T-helper 17 cell (primary cell): ENCODE measurements around the gene PPP3CA. TPM values are rescaled to one million over a fixed set of nuclear protein-coding genes. Genes with fewer than 3 reads are reported as not detected.

ENCODE experiments used
- ATAC-seq: fragments of 150-1000 bp; cut with Tn5 transposase; 2 replicates; pipeline ENCODE4 v1.10.0; 2021; ENCODE audit warnings: mild to moderate bottlenecking, moderate library complexity
- DNase-seq, 3 donors: peaks; one replicate each; pipeline versions ENCODE4 v3.0.0 to v3.0.0-alpha.2; 2020 to 2021
- H3K9me3 ChIP-seq: one replicate; pipeline ENCODE4 v1.7.0; 2013; ENCODE audit warnings: low read length, mild to moderate bottlenecking; ENCODE audit not compliant: control insufficient read depth, poor library complexity, severe bottlenecking
- H3K27ac Mint-ChIP-seq: one replicate; pipeline ENCODE4 v1.8.0; 2022; ENCODE audit warnings: mild to moderate bottlenecking, moderate library complexity, mixed read lengths
- H3K27me3 Mint-ChIP-seq: one replicate; pipeline ENCODE4 v1.8.0; 2022; ENCODE audit warnings: mixed read lengths
- H3K36me3 Mint-ChIP-seq: one replicate; pipeline ENCODE4 v1.8.0; 2022; ENCODE audit warnings: low read depth, mixed read lengths
- H3K4me1 Mint-ChIP-seq: one replicate; pipeline ENCODE4 v1.8.0; 2022; ENCODE audit warnings: mild to moderate bottlenecking, mixed read lengths
- H3K4me3 Mint-ChIP-seq: one replicate; pipeline ENCODE4 v1.8.0; 2022; ENCODE audit warnings: mild to moderate bottlenecking, moderate library complexity, mixed read lengths
- total RNA-seq, 4 donors: library from RNA in 2 of 4; stranded (reverse) in 2 of 4; gene quantifications; one replicate each; pipeline ENCODE4 v1.2.3 and lab custom pipeline; 2022 to 2026

The PPP3CA gene
- total RNA-seq, 2 donors from 2014 or later: 28.4 to 36.9 TPM

DNA sequence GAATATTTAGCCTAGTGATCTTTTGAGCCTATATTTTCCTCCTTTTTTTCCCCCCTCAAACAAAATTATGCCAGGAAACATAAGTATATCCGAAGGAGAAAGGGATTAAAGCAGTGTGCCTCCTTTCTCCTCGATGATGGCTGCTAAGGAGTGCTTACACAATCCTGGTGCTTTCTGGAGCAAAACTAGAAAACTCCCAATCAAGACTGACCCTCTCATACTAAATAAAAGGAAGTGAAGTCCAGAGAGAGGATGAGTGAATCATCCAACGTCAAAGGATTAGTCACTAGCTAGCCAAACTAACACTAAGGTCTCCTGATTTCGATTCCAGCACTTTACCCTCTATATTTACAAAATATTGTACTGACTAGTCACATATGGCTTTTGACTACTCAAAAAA, 146.8 kb downstream of the PPP3CA start:
- no peaks in the 10 kb centered on the region for H3K27me3 Mint-ChIP-seq
- no peaks in the 10 kb centered on the region for H3K9me3 ChIP-seq
- H3K36me3 Mint-ChIP-seq: no peaks in the 10 kb centered on the region
- DNase-seq (no peak), ATAC-seq (peak; percentile 25)
- H3K4me3 Mint-ChIP-seq: no peak overlapping the region
- H3K27ac Mint-ChIP-seq: peak overlapping the region; percentile 68
- peaks cover 39% of the 10 kb centered on the region for H3K4me1 Mint-ChIP-seq

GRCh38 chr4:101199507-101200285, 147.6 kb downstream of the PPP3CA start:
- Mint-ChIP-seq H3K4me1 (peaks cover 37% of the 10 kb centered on the region), H3K27me3 (no peaks in the 10 kb centered on the region), H3K4me3 (no peak overlapping the region), H3K27ac (peak overlapping the region; percentile 68), H3K36me3 (no peaks in the 10 kb centered on the region)
- ATAC-seq (no peak), DNase-seq (no peak)
- no peaks in the 10 kb centered on the region for H3K9me3 ChIP-seq

- DNase-seq: no peak
- Mint-ChIP-seq H3K27me3 (no peaks in the 10 kb centered on the region), H3K27ac (peak overlapping the region; percentile 81), H3K4me3 (no peak overlapping the region), H3K4me1 (peaks cover 37% of the 10 kb centered on the region), H3K36me3 (no peaks in the 10 kb centered on the region)
- ATAC-seq: no peak
- H3K9me3 ChIP-seq: no peaks in the 10 kb centered on the region
These were observed 148.5 kb downstream of the PPP3CA start for GRCh38 chr4:101198682-101199339.

- no peak overlapping the region for H3K4me3 Mint-ChIP-seq
- DNase-seq: no peak
- no peak for ATAC-seq
- H3K27me3 Mint-ChIP-seq: no peaks in the 10 kb centered on the region
- no peaks in the 10 kb centered on the region for H3K9me3 ChIP-seq
- peaks cover 38% of the 10 kb centered on the region for H3K4me1 Mint-ChIP-seq
- peak overlapping the region; percentile 81 for H3K27ac Mint-ChIP-seq
- H3K36me3 Mint-ChIP-seq: peaks cover 3% of the 10 kb centered on the region
These were observed 150.0 kb downstream of the PPP3CA start for GRCh38 chr4:101197350-101197749.

DNA sequence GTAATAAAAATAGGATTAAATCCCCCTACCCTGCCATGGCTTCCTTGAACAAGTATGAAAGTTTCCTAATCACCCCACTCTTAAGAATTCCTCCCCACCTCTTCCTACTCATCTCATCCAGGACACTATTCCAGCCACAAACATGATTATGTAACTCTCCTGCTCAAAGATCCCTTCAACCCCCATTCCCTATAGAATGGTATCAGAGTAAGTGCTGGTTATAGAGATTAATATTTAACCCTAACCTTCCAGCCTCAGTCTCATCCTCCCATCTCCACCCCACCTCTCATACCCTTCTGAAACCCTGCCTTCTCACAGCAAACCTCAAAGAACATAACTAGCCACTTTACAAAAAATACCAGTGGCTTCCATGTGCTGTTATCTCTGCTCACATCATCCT, 155.1 kb downstream of the PPP3CA start:
- Mint-ChIP-seq H3K36me3 (peaks cover 3% of the 10 kb centered on the region), H3K27ac (peak overlapping the region; percentile 12), H3K4me3 (no peak overlapping the region), H3K27me3 (no peaks in the 10 kb centered on the region), H3K4me1 (peaks cover 32% of the 10 kb centered on the region)
- ATAC-seq (no peak), DNase-seq (no peak)
- H3K9me3 ChIP-seq: no peaks in the 10 kb centered on the region

- peaks cover 29% of the 10 kb centered on the region for H3K4me1 Mint-ChIP-seq
- ATAC-seq: no peak
- peak overlapping the region; percentile 45 for H3K27ac Mint-ChIP-seq
- peaks cover 3% of the 10 kb centered on the region for H3K36me3 Mint-ChIP-seq
- no peak for DNase-seq
- no peaks in the 10 kb centered on the region for H3K9me3 ChIP-seq
- no peaks in the 10 kb centered on the region for H3K27me3 Mint-ChIP-seq
- no peak overlapping the region for H3K4me3 Mint-ChIP-seq
These were observed 155.8 kb downstream of the PPP3CA start for GRCh38 chr4:101191302-101192098.

- peaks cover 3% of the 10 kb centered on the region for H3K36me3 Mint-ChIP-seq
- no peaks in the 10 kb centered on the region for H3K9me3 ChIP-seq
- ATAC-seq (no peak), DNase-seq (no peak)
- no peak overlapping the region for H3K27ac Mint-ChIP-seq
- H3K4me1 Mint-ChIP-seq: peaks cover 29% of the 10 kb centered on the region
- no peaks in the 10 kb centered on the region for H3K27me3 Mint-ChIP-seq
- no peak overlapping the region for H3K4me3 Mint-ChIP-seq
These were observed 156.6 kb downstream of the PPP3CA start for GRCh38 chr4:101190751-101191150.

GRCh38 chr4:101188906-101189305, 158.4 kb downstream of the PPP3CA start:
- H3K4me3 Mint-ChIP-seq: no peak overlapping the region
- peaks cover 3% of the 10 kb centered on the region for H3K36me3 Mint-ChIP-seq
- DNase-seq: no peak
- H3K27me3 Mint-ChIP-seq: no peaks in the 10 kb centered on the region
- H3K27ac Mint-ChIP-seq: peak overlapping the region; percentile 41
- peaks cover 32% of the 10 kb centered on the region for H3K4me1 Mint-ChIP-seq
- no peaks in the 10 kb centered on the region for H3K9me3 ChIP-seq
- ATAC-seq: no peak

DNA sequence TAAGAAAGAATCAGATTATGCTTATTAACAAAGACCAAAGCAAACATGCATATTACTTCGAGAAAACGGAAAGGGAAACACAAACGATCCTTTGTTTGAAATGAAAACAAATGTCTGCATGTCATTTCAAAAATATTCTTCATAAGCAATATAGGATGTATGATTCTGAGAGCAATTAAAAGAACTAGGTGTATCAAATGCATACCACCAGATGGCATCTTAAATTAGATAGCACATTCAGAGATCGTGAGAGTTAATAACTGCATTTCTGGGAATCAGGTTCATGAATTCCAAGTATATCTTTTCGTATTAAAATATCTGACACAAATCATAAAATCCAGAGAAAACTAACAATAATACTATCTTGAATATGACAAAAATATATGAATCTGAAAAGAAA, 159.5 kb downstream of the PPP3CA start:
- DNase-seq: no peak
- ATAC-seq: no peak
- H3K27ac Mint-ChIP-seq: peak overlapping the region; percentile 62

DNA sequence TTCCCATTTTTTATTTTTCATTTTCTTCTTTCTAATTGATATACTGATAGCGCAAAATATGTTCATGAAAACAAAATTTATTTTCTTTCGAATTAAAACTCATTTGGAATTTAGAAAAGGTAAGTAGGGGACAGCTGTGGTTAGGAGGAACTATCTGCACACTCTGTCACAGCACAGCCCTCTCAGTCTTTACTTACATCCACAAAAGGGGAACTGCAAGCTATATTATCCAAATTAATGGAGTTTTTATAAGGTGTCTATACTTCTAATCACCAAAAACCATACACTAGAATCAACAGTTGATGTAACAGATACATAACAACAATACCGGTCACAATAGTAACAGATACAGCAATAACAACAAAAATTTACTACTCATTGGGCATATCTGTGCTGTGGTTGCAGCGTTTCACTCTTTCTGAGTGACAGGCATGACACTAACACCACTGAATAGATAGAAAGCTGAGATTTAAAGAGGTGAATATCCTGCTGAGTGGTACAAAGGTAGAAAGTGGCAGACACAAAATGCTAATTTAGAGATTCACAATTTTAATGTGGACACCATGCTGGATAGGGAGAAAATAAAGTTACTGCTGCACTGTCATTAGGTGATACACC, 160.7 kb downstream of the PPP3CA start:
- no peaks in the 10 kb centered on the region for H3K9me3 ChIP-seq
- Mint-ChIP-seq H3K27ac (no peak overlapping the region), H3K27me3 (no peaks in the 10 kb centered on the region), H3K36me3 (no peaks in the 10 kb centered on the region), H3K4me3 (no peak overlapping the region), H3K4me1 (peaks cover 22% of the 10 kb centered on the region)
- ATAC-seq (no peak), DNase-seq (no peak)

More for the DNA sequence above, 159.5 kb downstream of the PPP3CA start:
- Mint-ChIP-seq H3K27me3 (no peaks in the 10 kb centered on the region), H3K36me3 (peaks cover 3% of the 10 kb centered on the region), H3K4me3 (no peak overlapping the region), H3K4me1 (peaks cover 34% of the 10 kb centered on the region)
- no peaks in the 10 kb centered on the region for H3K9me3 ChIP-seq

- DNase-seq (no peak), ATAC-seq (no peak)
- H3K9me3 ChIP-seq: no peaks in the 10 kb centered on the region
- H3K27ac Mint-ChIP-seq: no peak overlapping the region
- H3K27me3 Mint-ChIP-seq: no peaks in the 10 kb centered on the region
- H3K36me3 Mint-ChIP-seq: no peaks in the 10 kb centered on the region
- H3K4me1 Mint-ChIP-seq: peaks cover 15% of the 10 kb centered on the region
- no peak overlapping the region for H3K4me3 Mint-ChIP-seq
These were observed 162.7 kb downstream of the PPP3CA start for GRCh38 chr4:101184668-101185067.

DNA sequence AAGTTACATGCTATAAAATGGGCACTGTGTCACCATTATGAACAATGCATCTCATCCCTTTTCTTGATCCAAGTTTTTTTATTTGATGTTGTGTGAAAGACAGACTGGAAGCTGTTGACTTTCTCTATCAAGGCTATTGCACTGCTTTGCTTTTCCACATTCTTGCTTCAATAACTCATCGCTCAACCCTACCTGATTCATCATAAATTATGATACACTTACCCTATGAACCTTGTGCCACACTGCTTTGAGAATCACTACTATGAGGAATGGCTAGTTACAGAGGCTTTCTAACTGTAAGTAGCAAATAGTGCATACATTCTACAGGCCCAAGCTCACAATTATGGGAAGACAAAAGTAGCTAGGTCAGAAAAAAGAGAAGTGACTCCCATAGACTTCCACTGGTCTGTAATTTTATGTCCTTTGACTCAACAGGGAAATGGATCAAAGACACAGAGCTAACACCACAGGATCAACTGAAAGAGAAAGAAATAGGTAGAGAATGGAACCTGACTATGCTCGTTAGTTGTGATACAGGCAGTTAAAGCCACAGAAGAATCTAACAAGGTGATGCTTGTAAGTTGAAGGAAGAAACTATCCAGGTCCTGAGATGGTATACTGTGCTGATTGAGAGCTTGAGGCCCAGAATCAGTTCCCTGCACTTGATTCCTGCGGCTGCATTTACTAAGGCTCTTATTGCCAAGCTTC, 163.5 kb downstream of the PPP3CA start:
- Mint-ChIP-seq H3K27me3 (no peaks in the 10 kb centered on the region), H3K27ac (no peak overlapping the region)
- no peak for DNase-seq

More for the DNA sequence above, 163.5 kb downstream of the PPP3CA start:
- no peaks in the 10 kb centered on the region for H3K9me3 ChIP-seq
- no peaks in the 10 kb centered on the region for H3K36me3 Mint-ChIP-seq
- H3K4me3 Mint-ChIP-seq: no peak overlapping the region
- H3K4me1 Mint-ChIP-seq: peaks cover 12% of the 10 kb centered on the region
- no peak for ATAC-seq
